Activated CD4-positive, alpha-beta T cell treated with anti-CD3 and anti-CD28 coated beads, Interleukin-2, amount 10 ng/mL, durations not matched to agents 24 days and 14 days (primary cell): ENCODE measurements around the gene ZFHX3. TPM values are rescaled to one million over a fixed set of nuclear protein-coding genes. Genes with fewer than 3 reads are reported as not detected.
A peak's percentile ranks its signal among the peaks of the same experiment; 100 is the strongest.

Experiments used
- DNase-seq: peaks from one replicate; pipeline ENCODE4 v3.0.0; 2022
- H3K27ac Mint-ChIP-seq: one replicate; pipeline ENCODE4 v1.8.0; 2022; ENCODE audit warnings: mild to moderate bottlenecking, mixed read lengths
- H3K27me3 Mint-ChIP-seq: one replicate; pipeline ENCODE4 v1.8.0; 2022; ENCODE audit warnings: mixed read lengths
- H3K36me3 Mint-ChIP-seq: one replicate; pipeline ENCODE4 v1.8.0; 2022; ENCODE audit warnings: low read depth, mild to moderate bottlenecking, mixed read lengths
- H3K4me1 Mint-ChIP-seq: one replicate; pipeline ENCODE4 v1.8.0; 2021; ENCODE audit warnings: mixed read lengths
- H3K4me3 Mint-ChIP-seq: one replicate; pipeline ENCODE4 v1.8.0; 2022; ENCODE audit warnings: mild to moderate bottlenecking, moderate library complexity, mixed read lengths
- H3K9me3 Mint-ChIP-seq: one replicate; pipeline ENCODE4 v1.8.0; 2021; ENCODE audit warnings: mixed read lengths
- intact Hi-C: fragments of 100-400 bp; cut with micrococcal nuclease; formaldehyde crosslinking; loops from one replicate; pipeline ENCODE4 v1.15.1; 2023
- total RNA-seq: library from RNA; stranded (reverse); gene quantifications from 2 replicates; pipeline ENCODE4 v1.2.3, GENCODE V29; 2022

Gene ZFHX3
- total RNA-seq, 1 donor from 2014 or later = 0.49 TPM

DNA sequence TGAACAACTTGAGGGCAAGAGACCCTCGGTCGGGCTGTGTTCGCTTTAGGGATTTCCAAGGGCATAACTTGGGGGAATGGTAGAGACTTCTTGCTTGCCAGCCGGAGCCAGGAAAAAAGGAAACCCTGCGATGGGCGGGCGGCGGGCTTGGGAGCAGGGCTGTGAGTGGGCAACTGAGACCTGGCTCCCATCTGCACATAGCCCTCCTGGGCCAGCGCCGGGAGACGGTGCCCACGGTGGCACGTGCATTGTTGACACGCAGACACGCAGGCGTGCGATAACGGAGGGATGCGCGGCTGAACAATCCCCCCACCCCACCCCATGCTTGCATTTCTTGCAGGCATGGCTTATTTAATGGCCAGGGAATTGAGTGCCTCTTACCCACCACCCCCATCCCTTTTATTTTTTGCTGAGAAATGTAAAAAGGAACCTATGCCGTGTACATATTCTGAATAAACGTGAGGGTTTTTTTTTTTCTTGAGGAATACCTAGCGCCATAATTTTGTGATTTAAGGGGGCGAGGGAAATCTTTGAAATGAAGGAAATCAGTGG lies 17.1 kb upstream of the ZFHX3 start:
- Mint-ChIP-seq H3K9me3 (no peaks in the 10 kb centered on the region), H3K27me3 (peaks cover 73% of the 10 kb centered on the region), H3K4me1 (peaks cover 4% of the 10 kb centered on the region), H3K27ac (no peak overlapping the region), H3K4me3 (no peak overlapping the region), H3K36me3 (peaks cover 2% of the 10 kb centered on the region)
- intact Hi-C loops = no loop called here
- no peak for DNase-seq

DNA sequence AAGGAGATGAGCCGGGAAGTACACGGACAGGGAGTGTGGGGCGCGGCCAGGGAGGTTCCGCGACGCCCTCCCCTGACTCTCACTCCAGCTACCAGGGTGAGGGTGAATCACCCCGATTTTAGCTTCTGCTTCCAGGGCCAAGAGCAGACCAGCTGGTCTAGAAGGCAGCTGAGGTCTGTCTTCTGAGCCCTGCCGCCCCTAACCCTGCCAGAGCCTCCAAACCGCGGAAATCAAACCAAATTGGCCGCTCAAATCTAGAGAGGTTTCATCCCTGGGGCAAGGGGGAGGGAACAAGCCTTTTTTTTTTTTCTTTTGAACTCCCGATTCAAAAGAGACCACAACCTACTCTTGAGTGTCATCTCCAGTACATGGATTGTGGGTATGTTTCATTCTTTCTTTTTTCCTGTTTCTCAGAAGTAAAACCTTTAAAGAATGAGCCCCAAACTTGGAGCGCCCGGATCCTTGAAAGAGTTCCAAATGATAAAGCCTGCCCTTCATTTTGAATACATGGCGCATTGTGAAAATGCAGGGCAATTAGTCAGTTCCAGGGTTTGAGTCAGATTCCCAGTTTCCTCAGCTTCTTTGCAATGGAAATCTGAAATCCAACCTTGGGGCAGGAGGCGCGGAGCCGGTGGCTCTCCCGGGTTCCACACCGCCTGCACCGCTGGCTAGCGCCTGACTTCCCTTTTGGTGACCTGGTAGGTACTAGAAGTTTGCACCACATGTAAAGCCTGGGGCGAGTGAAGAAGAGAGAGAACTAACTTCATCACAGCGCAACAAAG lies 16.5 kb upstream of the ZFHX3 start:
- Mint-ChIP-seq H3K4me1 (peaks cover 6% of the 10 kb centered on the region), H3K36me3 (peaks cover 2% of the 10 kb centered on the region), H3K27ac (no peak overlapping the region), H3K9me3 (no peaks in the 10 kb centered on the region), H3K4me3 (no peak overlapping the region), H3K27me3 (peaks cover 77% of the 10 kb centered on the region)
- DNase-seq = no peak
- intact Hi-C loops = no loop called here

DNA sequence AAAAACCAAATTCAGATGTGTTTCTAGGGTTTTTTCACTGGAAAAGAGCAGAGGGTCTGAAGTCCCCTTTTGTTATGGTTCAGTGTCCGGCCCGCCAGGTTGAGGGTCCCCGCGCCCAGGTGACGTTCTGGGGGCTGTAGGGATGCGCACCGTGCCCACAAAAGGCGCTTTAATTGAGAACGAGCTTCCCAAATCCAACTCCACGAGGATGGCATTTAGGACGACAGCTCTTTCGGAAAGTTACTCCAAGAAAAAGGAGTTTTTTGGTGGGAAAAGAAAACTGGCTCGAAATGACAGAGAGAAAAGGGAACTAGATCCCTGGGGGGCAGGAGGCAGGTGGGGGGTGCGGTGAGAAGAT lies 15.9 kb upstream of the ZFHX3 start:
- Mint-ChIP-seq H3K4me3 (no peak overlapping the region), H3K4me1 (peaks cover 11% of the 10 kb centered on the region), H3K36me3 (peaks cover 2% of the 10 kb centered on the region), H3K9me3 (no peaks in the 10 kb centered on the region), H3K27me3 (peaks cover 77% of the 10 kb centered on the region), H3K27ac (no peak overlapping the region)
- intact Hi-C loops = no loop called here
- no peak for DNase-seq

DNA sequence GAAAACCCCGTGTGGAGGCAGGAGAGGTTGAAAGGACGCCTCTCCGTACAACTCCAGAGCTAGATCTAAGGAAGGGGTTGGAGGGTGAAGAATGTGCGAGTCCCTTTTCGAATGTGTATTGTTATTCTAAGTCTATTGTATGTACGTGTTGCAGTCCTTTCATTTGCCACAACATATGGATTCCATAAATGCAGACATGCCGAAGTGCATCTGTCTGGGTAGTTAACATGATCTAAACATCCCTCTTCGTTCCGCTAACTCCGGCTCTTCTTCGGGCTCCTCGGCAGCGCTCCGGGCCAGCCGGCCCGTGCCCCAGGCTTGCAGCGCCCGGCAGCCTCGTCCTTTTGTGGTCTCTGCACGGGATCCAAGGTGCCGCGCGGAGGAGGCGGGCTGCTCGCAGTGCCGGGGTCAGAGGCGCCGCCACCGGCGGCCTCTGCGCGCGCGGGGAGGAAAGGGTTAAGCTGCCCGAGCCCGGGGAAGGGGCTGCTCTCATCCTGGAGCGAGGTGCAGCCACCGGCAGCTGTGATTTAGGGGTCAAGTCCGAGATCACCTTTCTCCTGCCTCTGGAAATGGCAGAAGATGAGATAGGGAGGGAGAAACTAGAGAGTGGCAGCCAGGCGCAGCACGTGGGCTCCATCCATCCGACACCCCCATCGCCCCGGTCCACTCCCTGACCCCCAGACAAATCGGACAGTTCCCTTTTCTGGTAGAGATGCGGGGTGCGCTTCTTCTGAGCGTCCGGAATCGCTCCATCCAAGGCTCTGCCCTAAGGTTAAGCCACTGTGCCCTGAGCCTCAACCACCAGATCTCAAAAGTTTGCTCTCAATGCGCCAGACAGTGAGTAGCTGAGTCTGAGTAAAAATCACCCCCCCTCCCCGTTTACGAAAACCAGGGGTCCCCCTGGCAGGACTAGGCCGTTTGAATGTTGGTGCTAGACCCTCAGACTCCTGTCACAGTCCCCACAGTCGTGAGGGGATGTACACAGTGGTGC lies 15.1 kb upstream of the ZFHX3 start:
- intact Hi-C loops = no loop called here

DNA sequence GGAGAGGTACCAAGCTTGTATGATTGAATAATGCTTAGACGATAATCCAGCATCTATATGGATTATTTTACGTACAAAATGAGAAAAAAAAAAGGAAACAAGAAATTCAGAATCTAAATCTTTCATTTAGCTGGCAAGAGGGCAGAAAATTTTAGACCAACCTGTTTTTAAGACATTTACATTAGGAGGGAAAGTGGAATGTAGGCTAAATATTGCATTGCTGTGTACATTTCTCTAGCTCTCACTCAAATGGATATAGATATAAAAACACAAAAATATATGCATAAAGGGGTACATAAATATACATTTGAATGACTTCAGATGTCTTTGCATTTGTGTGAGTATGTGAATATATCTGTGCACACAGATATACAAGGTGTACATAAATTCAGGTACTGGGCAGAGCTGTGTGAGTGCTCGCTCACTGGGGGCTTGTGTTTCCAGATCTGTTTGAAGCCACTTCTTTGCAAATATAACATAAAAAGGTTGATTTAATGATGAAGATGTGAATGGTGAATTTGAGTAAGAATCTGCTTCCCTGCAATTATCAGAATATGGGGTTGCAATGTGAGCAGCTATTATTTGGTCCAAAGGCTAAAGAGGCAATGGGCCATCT lies 14.2 kb upstream of the ZFHX3 start:
- peaks cover 14% of the 10 kb centered on the region for H3K4me1 Mint-ChIP-seq
- H3K4me3 Mint-ChIP-seq = no peak overlapping the region
- no peak for DNase-seq
- H3K27ac Mint-ChIP-seq = no peak overlapping the region
- H3K27me3 Mint-ChIP-seq = peaks cover 68% of the 10 kb centered on the region
- H3K36me3 Mint-ChIP-seq = peaks cover 4% of the 10 kb centered on the region
- intact Hi-C loops = no loop called here
- no peaks in the 10 kb centered on the region for H3K9me3 Mint-ChIP-seq

More for the DNA sequence above, 15.1 kb upstream of the ZFHX3 start:
- Mint-ChIP-seq H3K4me1 (peaks cover 11% of the 10 kb centered on the region), H3K9me3 (no peaks in the 10 kb centered on the region), H3K27me3 (peaks cover 74% of the 10 kb centered on the region), H3K27ac (no peak overlapping the region), H3K4me3 (no peak overlapping the region), H3K36me3 (peaks cover 2% of the 10 kb centered on the region)
- no peak for DNase-seq

DNA sequence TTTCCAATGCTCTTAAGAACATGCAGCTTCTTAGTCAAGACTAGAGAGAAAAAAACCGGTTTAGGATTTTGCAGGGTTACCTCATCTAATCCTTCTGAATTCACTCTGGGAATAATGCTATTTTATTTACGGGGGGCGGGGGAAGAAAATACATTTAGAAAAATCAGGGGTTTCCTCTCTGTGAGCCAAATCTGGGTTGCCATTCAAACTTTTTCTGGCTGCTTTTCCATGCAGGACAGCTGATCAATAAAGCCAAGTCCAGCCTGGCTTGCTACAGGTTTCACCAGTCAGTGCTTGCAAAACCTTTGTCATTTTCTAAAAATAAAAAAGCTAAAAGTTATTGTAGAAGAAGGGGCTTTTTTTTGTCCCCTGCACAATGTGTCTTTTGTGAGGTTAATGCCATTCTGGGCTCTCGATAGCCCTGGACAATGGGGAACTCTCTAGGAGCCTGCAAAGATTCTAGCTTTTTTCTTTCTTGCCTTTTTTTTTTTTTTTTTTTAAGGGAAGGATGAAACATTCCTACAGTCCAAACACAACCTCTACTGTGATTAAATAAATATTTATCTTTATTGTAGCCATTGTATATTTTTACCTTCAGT lies 13.1 kb upstream of the ZFHX3 start:
- no peak overlapping the region for H3K27ac Mint-ChIP-seq
- H3K4me1 Mint-ChIP-seq = peaks cover 17% of the 10 kb centered on the region
- H3K4me3 Mint-ChIP-seq = no peak overlapping the region
- H3K9me3 Mint-ChIP-seq = no peaks in the 10 kb centered on the region
- peaks cover 76% of the 10 kb centered on the region for H3K27me3 Mint-ChIP-seq
- no peak for DNase-seq
- intact Hi-C loops = no loop called here
- peaks cover 4% of the 10 kb centered on the region for H3K36me3 Mint-ChIP-seq

DNA sequence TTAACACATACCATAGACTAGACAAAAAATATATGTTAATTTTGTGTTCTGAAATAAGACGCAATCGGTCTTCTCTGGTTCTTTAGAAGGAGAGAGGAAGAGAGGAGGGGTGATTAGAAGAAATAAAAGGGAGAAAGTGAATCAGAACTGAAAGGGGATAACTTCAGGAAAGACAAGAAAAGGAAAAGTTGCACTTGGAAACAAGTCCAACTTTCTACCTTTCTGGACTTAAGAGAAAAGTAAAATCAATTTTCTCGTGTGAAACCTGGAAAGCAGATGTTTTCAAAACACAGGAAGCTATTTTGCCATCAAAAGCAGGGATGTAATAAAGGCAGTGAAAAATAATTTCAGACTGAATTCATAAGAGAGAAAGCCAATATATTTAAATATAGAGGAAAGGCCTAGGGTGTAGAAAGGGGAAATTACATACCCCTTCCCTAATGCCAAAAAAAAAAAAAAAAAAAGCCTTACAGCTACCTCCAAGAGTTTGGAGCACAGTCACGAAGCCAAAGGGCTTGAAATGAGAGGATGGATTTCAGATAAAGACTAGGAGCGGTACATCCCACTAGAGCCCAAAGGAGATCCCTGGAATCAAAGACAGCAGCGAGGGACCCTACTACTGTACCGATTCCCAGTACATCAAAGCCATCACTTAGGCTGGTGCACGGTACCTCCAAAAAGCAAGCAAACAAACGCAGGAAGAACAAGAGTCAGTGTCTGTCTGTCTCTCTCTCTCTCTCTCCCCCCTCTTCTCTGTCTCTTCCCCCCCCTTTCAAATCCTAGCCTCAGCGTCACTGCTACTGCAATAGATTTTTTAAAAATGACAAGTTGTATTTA lies 12.1 kb upstream of the ZFHX3 start:
- DNase-seq = no peak
- intact Hi-C loops = loop anchor here (5.0 to 10.0 kb wide), 2 partner anchors 228 to 395 kb away; no protein-coding TSS in a partner anchor
- Mint-ChIP-seq H3K4me1 (peaks cover 20% of the 10 kb centered on the region), H3K36me3 (peaks cover 4% of the 10 kb centered on the region), H3K27me3 (peaks cover 77% of the 10 kb centered on the region), H3K9me3 (no peaks in the 10 kb centered on the region), H3K27ac (no peak overlapping the region), H3K4me3 (peak overlapping the region; percentile 80)

DNA sequence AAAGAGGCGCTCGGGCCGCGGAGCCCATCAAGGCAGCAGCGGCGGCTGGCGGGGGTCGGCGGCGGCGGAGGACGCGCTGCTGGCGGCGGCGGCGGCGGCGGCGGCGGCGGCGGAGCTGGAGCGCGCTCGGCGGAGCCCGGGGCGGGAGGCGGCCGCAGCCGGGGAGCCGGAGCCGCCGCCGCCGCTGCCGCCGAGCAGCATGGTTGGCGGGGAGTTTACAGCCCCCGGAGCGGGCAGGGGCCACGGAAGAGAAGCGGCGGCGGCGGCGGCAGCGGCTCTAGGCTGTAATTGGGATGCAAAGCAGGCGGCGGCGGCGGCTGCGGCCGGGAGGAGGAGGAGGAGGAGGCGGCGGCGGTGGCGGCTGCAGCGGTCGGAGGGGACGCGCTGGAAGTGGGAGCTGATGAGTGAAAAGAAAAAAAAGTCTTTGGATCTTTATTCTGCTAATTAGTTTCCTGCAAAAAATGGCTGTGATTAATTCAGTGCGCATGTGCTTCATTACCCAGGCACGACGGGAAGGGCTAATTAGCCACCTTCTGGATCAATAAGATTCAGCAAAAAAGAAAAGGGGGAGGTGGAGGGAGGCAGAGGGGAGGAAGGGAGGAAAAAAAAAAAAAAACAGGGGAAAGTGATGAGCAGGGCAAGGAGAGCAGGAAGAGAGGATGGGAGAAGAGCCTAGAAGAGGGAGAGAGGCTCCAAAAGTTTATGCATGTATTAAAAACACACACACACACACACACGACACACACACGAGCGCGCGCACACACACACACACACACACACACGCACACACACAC lies 10.9 kb upstream of the ZFHX3 start:
- Mint-ChIP-seq H3K36me3 (peaks cover 4% of the 10 kb centered on the region), H3K9me3 (no peaks in the 10 kb centered on the region), H3K4me1 (peaks cover 23% of the 10 kb centered on the region), H3K27ac (peak overlapping the region; percentile 25), H3K4me3 (peak overlapping the region; percentile 80), H3K27me3 (peaks cover 72% of the 10 kb centered on the region)
- peak; percentile 69 for DNase-seq
- intact Hi-C loops = loop anchor here (5.0 to 10.0 kb wide), 2 partner anchors 227 to 394 kb away; no protein-coding TSS in a partner anchor

DNA sequence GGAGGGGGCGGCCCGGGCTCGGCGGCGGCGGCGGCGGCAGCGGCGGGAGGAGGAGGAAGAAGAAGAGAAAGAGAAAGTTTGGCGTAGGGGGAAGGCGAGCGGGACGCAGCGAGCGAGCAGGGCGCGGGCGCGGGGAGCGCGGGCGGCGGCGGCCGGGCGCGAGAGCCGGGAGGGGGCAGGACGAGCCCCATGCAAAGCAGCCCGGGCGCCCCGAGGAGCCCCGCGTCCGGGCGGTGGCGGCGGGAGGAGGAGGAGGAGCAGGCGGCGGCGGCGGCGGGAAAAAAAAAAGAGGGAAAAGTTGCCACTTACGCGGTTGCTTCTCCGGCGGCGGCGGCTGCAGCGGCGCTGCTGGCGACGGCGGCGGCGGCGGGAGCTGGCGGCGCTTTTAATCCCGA lies 10.3 kb upstream of the ZFHX3 start:
- Mint-ChIP-seq H3K27me3 (peaks cover 66% of the 10 kb centered on the region), H3K36me3 (peaks cover 4% of the 10 kb centered on the region), H3K4me1 (peaks cover 23% of the 10 kb centered on the region), H3K9me3 (no peaks in the 10 kb centered on the region), H3K4me3 (peak overlapping the region; percentile 44), H3K27ac (no peak overlapping the region)
- DNase-seq = peak; percentile 83
- intact Hi-C loops = loop anchor here (5.0 to 10.0 kb wide), 2 partner anchors 226 to 393 kb away; no protein-coding TSS in a partner anchor

DNA sequence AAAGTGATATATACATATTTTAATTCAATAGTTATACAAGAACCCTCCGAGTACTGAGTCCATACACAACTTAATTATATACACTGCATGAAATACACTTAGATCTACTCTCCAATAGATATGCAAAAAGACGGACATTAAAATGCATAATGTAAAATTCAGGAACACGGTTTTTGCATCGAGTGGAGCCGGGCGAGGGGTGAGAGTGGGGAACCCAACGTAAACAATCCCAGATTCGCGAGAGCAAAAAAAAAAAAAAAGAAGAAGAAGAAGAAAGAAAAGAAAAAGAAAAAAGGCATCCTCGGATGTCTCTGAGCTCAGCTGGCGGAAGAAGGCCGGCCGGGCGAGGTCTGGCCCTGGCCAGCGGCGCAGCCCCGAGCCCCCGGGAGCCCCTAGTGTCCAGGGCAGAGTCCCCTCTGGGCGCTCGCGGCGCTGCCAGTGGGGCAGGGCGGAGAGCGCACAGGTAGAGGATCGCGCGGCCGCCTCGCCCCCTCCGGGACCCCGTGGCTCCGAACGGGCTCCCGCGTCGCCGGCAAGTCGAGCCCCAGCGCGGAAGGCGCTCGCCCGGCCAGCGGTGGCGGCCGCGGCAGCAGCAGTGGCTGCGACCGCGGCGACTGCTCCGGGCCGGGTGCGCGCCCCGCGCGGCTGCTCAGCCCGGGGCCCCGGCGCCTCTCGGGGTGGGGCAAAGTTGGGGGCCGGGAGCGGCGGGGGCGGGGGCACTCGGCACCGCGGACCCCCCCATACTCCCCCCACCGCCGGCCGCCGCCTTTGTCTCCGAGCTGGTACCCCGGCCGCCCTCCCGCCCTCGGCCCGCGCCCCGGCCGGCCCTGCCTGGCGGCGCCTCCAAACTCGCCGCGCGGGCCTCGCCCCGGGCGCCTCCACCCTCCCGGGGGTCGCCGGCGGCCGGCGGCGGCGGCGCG lies 9.6 kb upstream of the ZFHX3 start:
- intact Hi-C loops = loop anchor here (5.0 to 10.0 kb wide), 2 partner anchors 225 to 393 kb away; no protein-coding TSS in a partner anchor
- Mint-ChIP-seq H3K27me3 (peaks cover 63% of the 10 kb centered on the region), H3K36me3 (peaks cover 4% of the 10 kb centered on the region), H3K27ac (peak overlapping the region; percentile 34), H3K9me3 (no peaks in the 10 kb centered on the region), H3K4me1 (peaks cover 21% of the 10 kb centered on the region), H3K4me3 (peak overlapping the region; percentile 87)
- peak; percentile 60 for DNase-seq

DNA sequence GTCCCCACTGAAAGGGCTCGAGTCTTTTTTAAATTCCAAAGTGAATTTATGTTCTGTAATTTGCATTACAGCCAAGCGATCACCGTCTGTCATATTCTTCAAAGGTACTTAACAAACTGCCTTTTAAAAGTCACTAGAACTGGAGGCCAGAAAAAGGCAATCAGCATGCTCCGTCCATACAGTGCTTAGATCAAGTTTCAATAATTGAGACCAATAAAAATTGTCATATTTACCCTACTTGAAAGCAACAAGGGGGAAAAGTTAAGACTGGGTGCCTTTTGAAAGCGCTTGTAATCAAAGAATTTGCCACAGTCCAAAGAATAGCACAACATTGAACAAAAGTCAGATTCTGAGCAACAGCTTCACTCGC lies 9.0 kb upstream of the ZFHX3 start:
- H3K4me1 Mint-ChIP-seq = peaks cover 19% of the 10 kb centered on the region
- H3K9me3 Mint-ChIP-seq = no peaks in the 10 kb centered on the region
- H3K36me3 Mint-ChIP-seq = peaks cover 2% of the 10 kb centered on the region
- peak overlapping the region; percentile 87 for H3K4me3 Mint-ChIP-seq
- DNase-seq = no peak
- peaks cover 57% of the 10 kb centered on the region for H3K27me3 Mint-ChIP-seq
- no peak overlapping the region for H3K27ac Mint-ChIP-seq
- intact Hi-C loops = loop anchor here (5.0 to 10.0 kb wide), 2 partner anchors 225 to 392 kb away; no protein-coding TSS in a partner anchor
